Amygdala (tissue), 56 donors: ENCODE measurements around the gene AMPD3.

Source experiments
- DNase-seq, 56 donors: peaks; one replicate each; lab custom pipeline; 2025; lab: John Stamatoyannopoulos, UW

AMPD3 gene

GRCh38 chr11:10500757-10501684 is 46.0 kb downstream of the AMPD3 start:
- DNase-seq, result no peak

GRCh38 chr11:10502065-10502680 is 47.1 kb downstream of the AMPD3 start:
- DNase-seq, result no peak

- peak in 1 of 56 donors; percentile 17 for DNase-seq
Observed at GRCh38 chr11:10502770-10503169, 47.7 kb downstream of the AMPD3 start.

GRCh38 chr11:10503221-10503620 is 48.2 kb downstream of the AMPD3 start:
- DNase-seq, result peak in 1 of 56 donors; percentile 9

- DNase-seq, result no peak
Observed at GRCh38 chr11:10503777-10504480, 48.9 kb downstream of the AMPD3 start.

GRCh38 chr11:10504490-10504889 is 49.4 kb downstream of the AMPD3 start:
- no peak for DNase-seq

- DNase-seq, result no peak
Observed at GRCh38 chr11:10505278-10506007, 50.4 kb downstream of the AMPD3 start.

- no peak for DNase-seq
Observed at GRCh38 chr11:10506008-10506370, 50.9 kb downstream of the AMPD3 start.

- DNase-seq, result no peak
Observed at GRCh38 chr11:10511181-10511621, 56.1 kb downstream of the AMPD3 start.

- DNase-seq, result no peak
Observed at GRCh38 chr11:10514202-10514601, 59.1 kb downstream of the AMPD3 start.

- DNase-seq, result no peak
Observed at GRCh38 chr11:10514709-10515108, 59.6 kb downstream of the AMPD3 start.

- no peak for DNase-seq
Observed at GRCh38 chr11:10515418-10515817, 60.4 kb downstream of the AMPD3 start.

GRCh38 chr11:10518123-10518522 is 63.1 kb downstream of the AMPD3 start:
- DNase-seq, result no peak

GRCh38 chr11:10518891-10519290 is 63.8 kb downstream of the AMPD3 start:
- DNase-seq, result no peak

- no peak for DNase-seq
Observed at GRCh38 chr11:10519630-10520029, 64.6 kb downstream of the AMPD3 start.

- DNase-seq, result no peak
Observed at GRCh38 chr11:10520562-10520961, 65.5 kb downstream of the AMPD3 start.

- no peak for DNase-seq
Observed at GRCh38 chr11:10522276-10522675, 67.2 kb downstream of the AMPD3 start.

- peak in 1 of 56 donors; percentile 12 for DNase-seq
Observed at GRCh38 chr11:10522921-10523320, 67.9 kb downstream of the AMPD3 start.

- DNase-seq, result no peak
Observed at GRCh38 chr11:10524471-10524870, 69.4 kb downstream of the AMPD3 start.
